ENCODE results near the gene DPP10.

DNA sequence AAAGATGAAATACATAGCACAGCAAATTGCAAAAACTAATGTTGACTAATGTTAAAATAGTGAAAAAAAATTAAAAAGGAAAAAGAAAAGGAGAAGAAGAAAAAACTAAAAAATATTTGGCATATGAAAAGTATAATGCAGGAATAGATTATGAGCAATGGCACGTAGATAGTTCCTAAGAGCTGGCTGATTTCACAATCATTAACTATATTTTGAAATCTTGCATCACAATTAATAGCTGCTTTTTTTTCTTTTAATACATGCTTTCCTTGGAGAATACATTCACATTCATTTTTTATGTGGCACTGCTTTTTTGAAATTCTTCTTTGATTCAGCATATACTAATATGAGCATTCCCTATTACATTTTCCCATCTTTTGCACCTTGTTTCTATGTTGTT lies 299.8 kb downstream of the DPP10 start:
- TF ChIP-seq, protein P1, sequence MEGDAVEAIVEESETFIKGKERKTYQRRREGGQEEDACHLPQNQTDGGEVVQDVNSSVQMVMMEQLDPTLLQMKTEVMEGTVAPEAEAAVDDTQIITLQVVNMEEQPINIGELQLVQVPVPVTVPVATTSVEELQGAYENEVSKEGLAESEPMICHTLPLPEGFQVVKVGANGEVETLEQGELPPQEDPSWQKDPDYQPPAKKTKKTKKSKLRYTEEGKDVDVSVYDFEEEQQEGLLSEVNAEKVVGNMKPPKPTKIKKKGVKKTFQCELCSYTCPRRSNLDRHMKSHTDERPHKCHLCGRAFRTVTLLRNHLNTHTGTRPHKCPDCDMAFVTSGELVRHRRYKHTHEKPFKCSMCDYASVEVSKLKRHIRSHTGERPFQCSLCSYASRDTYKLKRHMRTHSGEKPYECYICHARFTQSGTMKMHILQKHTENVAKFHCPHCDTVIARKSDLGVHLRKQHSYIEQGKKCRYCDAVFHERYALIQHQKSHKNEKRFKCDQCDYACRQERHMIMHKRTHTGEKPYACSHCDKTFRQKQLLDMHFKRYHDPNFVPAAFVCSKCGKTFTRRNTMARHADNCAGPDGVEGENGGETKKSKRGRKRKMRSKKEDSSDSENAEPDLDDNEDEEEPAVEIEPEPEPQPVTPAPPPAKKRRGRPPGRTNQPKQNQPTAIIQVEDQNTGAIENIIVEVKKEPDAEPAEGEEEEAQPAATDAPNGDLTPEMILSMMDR (conservative IDR thresholded peaks at IDR 0.05; ENCODE audit: low read depth, low read length): no peak
- no peak for TF ChIP-seq EZH2 (IDR thresholded peaks at IDR 0.05; ENCODE audit: low read length, unreplicated experiment)
- no peak for TF ChIP-seq EZH2phosphoT487 (IDR thresholded peaks at IDR 0.05; ENCODE audit: borderline replicate concordance, low read length)

Data from PC-3 (cell line).